HepG2 (cell line): ENCODE measurements around the gene IL1B. TPM values are rescaled to one million over a fixed set of nuclear protein-coding genes. Genes with fewer than 3 reads are reported as not detected.

Experiments used
- ATAC-seq: fragments of 200-7000 bp; cut with Tn5 transposase; 3 replicates; pipeline ENCODE4 v1.9.1; 2020; ENCODE audit warnings: mild to moderate bottlenecking, moderate library complexity
- BruUV-seq: library from RNA; stranded (reverse); fragments of 400-500 nt; replicated peaks from 2 replicates; lab custom pipeline; 2021; lab: Mats Ljungman, UMichigan
- CTCF ChIA-PET: fragments of 300-600 bp; formaldehyde crosslinking; extraction: SDS; loops from one replicate; lab custom pipeline; 2021; ENCODE audit warnings: low total read pairs, inconsistent platforms, low intra/inter-chr PET ratio; lab: Yijun Ruan, JAX
- POLR2A ChIA-PET: fragments of 350-600 bp; sonication (Branson Sonifier 250); formaldehyde crosslinking; loops from one replicate; lab custom pipeline; 2020; ENCODE audit warnings: antibody characterized with exemption, inconsistent platforms; lab: Yijun Ruan, JAX
- DNase-seq: peaks from one replicate; pipeline ENCODE4 v3.0.0-alpha.2; 2015; ENCODE audit warnings: low spot score
- FAIRE-seq: peaks from 3 replicates; lab custom pipeline; 2011; peaks lifted over from hg19 to GRCh38; lab: Jason Lieb, UNC
- H2AFZ ChIP-seq: one replicate; pipeline ENCODE4 v1.6.1; 2011; ENCODE audit warnings: low read length, inconsistent platforms
- H3K27ac ChIP-seq: fragments of 300-600 bp; 3 replicates; pipeline ENCODE4 v1.8.0; 2011; ENCODE audit warnings: mixed run types, mild to moderate bottlenecking, mixed read lengths, low read length, inconsistent platforms; ENCODE audit not compliant: insufficient read depth; ENCODE audit errors: extremely low read length
- H3K27me3 ChIP-seq, 2 experiments: fragments of 200-600 bp in 1 of 2; 2 replicates in 1 of 2; 3 replicates in 1 of 2; pipeline versions ENCODE4 v1.6.0 to v1.8.0; 2011; ENCODE audit warnings: low read length in 2 of 2, mild to moderate bottlenecking in 2 of 2, moderate library complexity in 2 of 2, inconsistent platforms in 1 of 2; ENCODE audit not compliant: insufficient read depth in 2 of 2, control insufficient read depth in 1 of 2
- H3K36me3 ChIP-seq, 2 experiments: fragments of 200-600 bp in 1 of 2; replicated peaks in 1 of 2; 2 replicates in 1 of 2; 3 replicates in 1 of 2; pipeline versions ENCODE4 v1.5.1 to v1.8.0; 2011; ENCODE audit warnings: low read length in 2 of 2, inconsistent platforms in 1 of 2; ENCODE audit not compliant: insufficient read depth in 2 of 2, control insufficient read depth in 1 of 2
- H3K4me1 ChIP-seq: 2 replicates; pipeline ENCODE4 v1.5.1; 2012; ENCODE audit warnings: low read length, inconsistent platforms; ENCODE audit not compliant: insufficient read depth
- H3K4me2 ChIP-seq: 2 replicates; pipeline ENCODE4 v1.6.0; 2011; ENCODE audit warnings: low read depth, low read length, inconsistent platforms
- H3K4me3 ChIP-seq, 3 experiments: fragments of 200-600 bp in 1 of 3; sonication (generic), shearing (Covaris generic) in 1 of 3; replicated peaks in 1 of 3; 2 replicates each; pipeline ENCODE4 v1.5.1; 2011 to 2016; ENCODE audit warnings: low read length in 3 of 3, inconsistent platforms in 2 of 3, low read depth in 2 of 3, mild to moderate bottlenecking in 2 of 3, control low read depth in 1 of 3, mixed read lengths in 1 of 3; ENCODE audit not compliant: insufficient read depth in 1 of 3
- H3K79me2 ChIP-seq: one replicate; pipeline ENCODE4 v1.6.1; 2011; ENCODE audit warnings: low read length, inconsistent platforms; ENCODE audit not compliant: insufficient read depth
- H3K9ac ChIP-seq: 2 replicates; pipeline ENCODE4 v1.6.0; 2011; ENCODE audit warnings: mild to moderate bottlenecking, low read depth, low read length, inconsistent platforms; ENCODE audit not compliant: insufficient read depth
- H3K9me3 ChIP-seq: 2 replicates; pipeline ENCODE4 v1.5.1; 2012; ENCODE audit warnings: mild to moderate bottlenecking, low read length
- H4K20me1 ChIP-seq: 2 replicates; pipeline ENCODE4 v1.6.0; 2011; ENCODE audit warnings: inconsistent platforms, mild to moderate bottlenecking, low read length, moderate library complexity; ENCODE audit not compliant: insufficient read depth
- CCAR2 ChIP-seq: fragments of 200-400 bp; formaldehyde crosslinking; optimal IDR thresholded peaks from 2 replicates; pipeline ENCODE3; 2018; ENCODE audit warnings: low read depth, mild to moderate bottlenecking, low read length, moderate library complexity
- HES4 ChIP-seq: sonication (generic); formaldehyde crosslinking; IDR thresholded peaks from 2 replicates; pipeline ENCODE4 v1.9.0; 2021; ENCODE audit warnings: mild to moderate bottlenecking, missing genetic modification reagents, borderline replicate concordance
- NFE2L2 ChIP-seq: fragments of 150-350 bp; IDR thresholded peaks from 2 replicates; pipeline ENCODE4 v1.6.1; 2014; ENCODE audit warnings: low read length
- NFKB2 ChIP-seq: sonication (generic); formaldehyde crosslinking; IDR thresholded peaks from 2 replicates; pipeline ENCODE4 v1.4.0; 2020; ENCODE audit warnings: missing genetic modification reagents, borderline replicate concordance
- NFKBIZ ChIP-seq: IDR thresholded peaks from 2 replicates; pipeline ENCODE4 v1.6.1; 2018; ENCODE audit warnings: missing genetic modification reagents, missing compliant biosample characterization
- NRL ChIP-seq: sonication (generic); formaldehyde crosslinking; IDR thresholded peaks from 2 replicates; pipeline ENCODE4 v1.5.0; 2020; ENCODE audit warnings: missing genetic modification reagents, mild to moderate bottlenecking, moderate library complexity, borderline replicate concordance
- PAWR ChIP-seq: sonication (generic); formaldehyde crosslinking; IDR thresholded peaks from 2 replicates; pipeline ENCODE4 v1.4.0; 2020; ENCODE audit warnings: missing genetic modification reagents, mild to moderate bottlenecking, borderline replicate concordance
- POLR2G ChIP-seq: fragments of 200-400 bp; formaldehyde crosslinking; IDR thresholded peaks from 2 replicates; pipeline ENCODE4 v1.6.1; 2018; ENCODE audit warnings: mild to moderate bottlenecking, low read depth, low read length, moderate library complexity
- SAP130 ChIP-seq: IDR thresholded peaks from 2 replicates; pipeline ENCODE4 v1.6.1; 2016; ENCODE audit warnings: low read depth
- TCF12 ChIP-seq, 2 experiments: fragments of 450-650 bp in 1 of 2; sonication (generic) in 1 of 2; formaldehyde crosslinking in 1 of 2; IDR thresholded peaks; 2 replicates each; pipeline versions ENCODE4 v1.6.1 to v1.8.0; 2017 to 2022; ENCODE audit warnings: antibody characterized with exemption in 1 of 2, mild to moderate bottlenecking in 1 of 2, missing genetic modification reagents in 1 of 2, moderate library complexity in 1 of 2
- ZNF44 ChIP-seq: sonication (generic); formaldehyde crosslinking; IDR thresholded peaks from 2 replicates; pipeline ENCODE4 v1.5.1; 2020; ENCODE audit warnings: mild to moderate bottlenecking, missing genetic modification reagents
- ZNF557 ChIP-seq: sonication (generic); formaldehyde crosslinking; IDR thresholded peaks from 2 replicates; pipeline ENCODE4 v1.4.0; 2020; ENCODE audit warnings: missing genetic modification reagents
- ZSCAN22 ChIP-seq: sonication (generic); formaldehyde crosslinking; IDR thresholded peaks from 2 replicates; pipeline ENCODE4 v1.4.0; 2020; ENCODE audit warnings: mild to moderate bottlenecking, missing genetic modification reagents
- ZSCAN29 ChIP-seq: sonication (generic); formaldehyde crosslinking; conservative IDR thresholded peaks from 2 replicates; pipeline ENCODE4 v1.4.0; 2020; ENCODE audit warnings: mild to moderate bottlenecking, missing genetic modification reagents
- WGBS: methylation state at CpG from one replicate; pipeline ENCODE4 v1.1.6; 2017; ENCODE audit warnings: low lambda C conversion rate; 5-methylcytosine and 5-hydroxymethylcytosine counted together
- in situ Hi-C: cut with HindIII; loops from 2 replicates; pipeline ENCODE4 v1.10.0; 2017; ENCODE audit warnings: low pct_unique_long_range_greater_than_20kb; ENCODE audit not compliant: extremely low pct_ligation_motif_present
- intact Hi-C: fragments of 100-400 bp; cut with micrococcal nuclease; formaldehyde crosslinking; loops from one replicate; pipeline ENCODE4 v1.10.0; 2022; ENCODE audit not compliant: unreplicated experiment
- polyA plus RNA-seq, 8 experiments: library from polyadenylated mRNA; depleted of rRNA in 3 of 8; stranded (reverse) in 7 of 8; unstranded in 1 of 8; fragments of >200 nt; fragmentation: Illumina TruSeq in 4 of 8; extraction: Trizol in 4 of 8; gene quantifications; 2 replicates each; pipeline versions ENCODE4 v1.2.1 to v1.2.3, GENCODE V29; 2011 to 2016; ENCODE audit warnings: low read depth in 4 of 8, missing spikeins in 1 of 8, mixed read lengths in 1 of 8; ENCODE audit not compliant: insufficient read depth in 1 of 8
- total RNA-seq, 5 experiments: library from RNA; depleted of rRNA; stranded (reverse); fragments of >200 nt; fragmentation: Illumina TruSeq; extraction: Trizol; gene quantifications; 2 replicates each; pipeline ENCODE4 v1.2.3, GENCODE V29; 2016; ENCODE audit warnings: low read depth in 1 of 5
- TF ChIP-seq, protein P1 (sequence below): sonication (generic); formaldehyde crosslinking; IDR thresholded peaks from 2 replicates; pipeline ENCODE4 v1.4.0; 2020; ENCODE audit warnings: missing genetic modification reagents
- TF ChIP-seq, protein P2 (sequence below): sonication (generic); formaldehyde crosslinking; IDR thresholded peaks from 2 replicates; pipeline ENCODE4 v1.4.0; 2020; ENCODE audit warnings: mild to moderate bottlenecking, missing genetic modification reagents
- TF ChIP-seq, protein P3 (sequence below): IDR thresholded peaks from 2 replicates; pipeline ENCODE4 v1.6.1; 2012; ENCODE audit warnings: low read depth, low read length, improper control_type of control experiment
- TF ChIP-seq, protein P4 (sequence below): sonication (generic); formaldehyde crosslinking; IDR thresholded peaks from 2 replicates; pipeline ENCODE4 v1.5.0; 2020; ENCODE audit warnings: mild to moderate bottlenecking, missing genetic modification reagents

IL1B gene
- total and polyA plus RNA-seq, 2 of the 13 experiments (the other 11 are each of a cell fraction or from before 2014, with no cell fraction given): 0.18 TPM; not detected in 1

DNA sequence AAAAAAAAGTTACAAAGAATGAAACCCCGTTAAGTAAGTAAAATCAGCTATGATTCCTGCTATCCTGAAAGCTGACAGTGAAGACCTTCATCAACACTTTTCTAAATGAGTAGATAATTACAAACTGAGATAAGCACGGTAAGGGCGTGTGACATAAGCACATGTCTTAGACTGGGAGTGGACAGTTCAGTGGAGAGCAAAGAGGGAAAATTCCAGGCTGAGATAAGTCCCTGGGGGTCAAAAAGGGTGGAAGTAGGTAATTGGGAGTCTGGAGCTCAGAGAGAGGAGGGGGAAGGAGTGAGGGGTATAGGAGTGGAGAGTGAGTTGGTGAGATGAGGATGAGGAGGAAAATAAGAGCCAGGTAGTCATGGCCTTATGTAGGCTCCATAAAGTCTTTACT lies 47.9 kb downstream of the IL1B start:
- no peaks in the 10 kb centered on the region for H3K27me3 ChIP-seq
- H3K4me3 ChIP-seq: no peak overlapping the region
- WGBS: 93% methylated on average over 3 of the region's 3 CpGs
- H3K9ac ChIP-seq: no peak overlapping the region
- H3K36me3 ChIP-seq: no peaks in the 10 kb centered on the region
- H3K27ac ChIP-seq: no peak overlapping the region
- CTCF ChIA-PET: no interaction called here
- intact Hi-C loops: no loop called here
- in situ Hi-C loops: no loop called here
- H3K9me3 ChIP-seq: no peaks in the 10 kb centered on the region
- no peak for FAIRE-seq
- TF ChIP-seq, protein P1, sequence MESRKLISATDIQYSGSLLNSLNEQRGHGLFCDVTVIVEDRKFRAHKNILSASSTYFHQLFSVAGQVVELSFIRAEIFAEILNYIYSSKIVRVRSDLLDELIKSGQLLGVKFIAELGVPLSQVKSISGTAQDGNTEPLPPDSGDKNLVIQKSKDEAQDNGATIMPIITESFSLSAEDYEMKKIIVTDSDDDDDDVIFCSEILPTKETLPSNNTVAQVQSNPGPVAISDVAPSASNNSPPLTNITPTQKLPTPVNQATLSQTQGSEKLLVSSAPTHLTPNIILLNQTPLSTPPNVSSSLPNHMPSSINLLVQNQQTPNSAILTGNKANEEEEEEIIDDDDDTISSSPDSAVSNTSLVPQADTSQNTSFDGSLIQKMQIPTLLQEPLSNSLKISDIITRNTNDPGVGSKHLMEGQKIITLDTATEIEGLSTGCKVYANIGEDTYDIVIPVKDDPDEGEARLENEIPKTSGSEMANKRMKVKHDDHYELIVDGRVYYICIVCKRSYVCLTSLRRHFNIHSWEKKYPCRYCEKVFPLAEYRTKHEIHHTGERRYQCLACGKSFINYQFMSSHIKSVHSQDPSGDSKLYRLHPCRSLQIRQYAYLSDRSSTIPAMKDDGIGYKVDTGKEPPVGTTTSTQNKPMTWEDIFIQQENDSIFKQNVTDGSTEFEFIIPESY (CRISPR knock-in tag): no peak
- TF ChIP-seq, protein P2, sequence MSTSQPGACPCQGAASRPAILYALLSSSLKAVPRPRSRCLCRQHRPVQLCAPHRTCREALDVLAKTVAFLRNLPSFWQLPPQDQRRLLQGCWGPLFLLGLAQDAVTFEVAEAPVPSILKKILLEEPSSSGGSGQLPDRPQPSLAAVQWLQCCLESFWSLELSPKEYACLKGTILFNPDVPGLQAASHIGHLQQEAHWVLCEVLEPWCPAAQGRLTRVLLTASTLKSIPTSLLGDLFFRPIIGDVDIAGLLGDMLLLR (CRISPR knock-in tag): no peak
- no peak for TF ChIP-seq PAWR (CRISPR knock-in tag)
- TF ChIP-seq CCAR2: no peak
- TF ChIP-seq NFKB2 (CRISPR knock-in tag): no peak
- TF ChIP-seq POLR2G: no peak
- TF ChIP-seq ZSCAN29 (CRISPR knock-in tag): no peak
- TF ChIP-seq NRL (CRISPR knock-in tag): no peak
- TF ChIP-seq ZNF44 (CRISPR knock-in tag): no peak
- TF ChIP-seq HES4: no peak
- TF ChIP-seq, protein P3, sequence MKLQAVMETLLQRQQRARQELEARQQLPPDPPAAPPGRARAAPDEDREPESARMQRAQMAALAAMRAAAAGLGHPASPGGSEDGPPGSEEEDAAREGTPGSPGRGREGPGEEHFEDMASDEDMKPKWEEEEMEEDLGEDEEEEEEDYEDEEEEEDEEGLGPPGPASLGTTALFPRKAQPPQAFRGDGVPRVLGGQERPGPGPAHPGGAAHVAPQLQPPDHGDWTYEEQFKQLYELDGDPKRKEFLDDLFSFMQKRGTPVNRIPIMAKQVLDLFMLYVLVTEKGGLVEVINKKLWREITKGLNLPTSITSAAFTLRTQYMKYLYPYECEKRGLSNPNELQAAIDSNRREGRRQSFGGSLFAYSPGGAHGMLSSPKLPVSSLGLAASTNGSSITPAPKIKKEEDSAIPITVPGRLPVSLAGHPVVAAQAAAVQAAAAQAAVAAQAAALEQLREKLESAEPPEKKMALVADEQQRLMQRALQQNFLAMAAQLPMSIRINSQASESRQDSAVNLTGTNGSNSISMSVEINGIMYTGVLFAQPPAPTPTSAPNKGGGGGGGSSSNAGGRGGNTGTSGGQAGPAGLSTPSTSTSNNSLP: no peak
- no peak for TF ChIP-seq NFE2L2
- TF ChIP-seq ZSCAN22 (CRISPR knock-in tag): no peak
- no peak for TF ChIP-seq SAP130 (CRISPR knock-in tag)
- no peak for TF ChIP-seq ZNF557 (CRISPR knock-in tag)
- no peak for TF ChIP-seq NFKBIZ (CRISPR knock-in tag)
- TF ChIP-seq TCF12 (IDR thresholded peaks at IDR 0.05): no peak
- TF ChIP-seq TCF12 (CRISPR knock-in tag; IDR thresholded peaks at IDR 0.05): no peak
- TF ChIP-seq, protein P4, sequence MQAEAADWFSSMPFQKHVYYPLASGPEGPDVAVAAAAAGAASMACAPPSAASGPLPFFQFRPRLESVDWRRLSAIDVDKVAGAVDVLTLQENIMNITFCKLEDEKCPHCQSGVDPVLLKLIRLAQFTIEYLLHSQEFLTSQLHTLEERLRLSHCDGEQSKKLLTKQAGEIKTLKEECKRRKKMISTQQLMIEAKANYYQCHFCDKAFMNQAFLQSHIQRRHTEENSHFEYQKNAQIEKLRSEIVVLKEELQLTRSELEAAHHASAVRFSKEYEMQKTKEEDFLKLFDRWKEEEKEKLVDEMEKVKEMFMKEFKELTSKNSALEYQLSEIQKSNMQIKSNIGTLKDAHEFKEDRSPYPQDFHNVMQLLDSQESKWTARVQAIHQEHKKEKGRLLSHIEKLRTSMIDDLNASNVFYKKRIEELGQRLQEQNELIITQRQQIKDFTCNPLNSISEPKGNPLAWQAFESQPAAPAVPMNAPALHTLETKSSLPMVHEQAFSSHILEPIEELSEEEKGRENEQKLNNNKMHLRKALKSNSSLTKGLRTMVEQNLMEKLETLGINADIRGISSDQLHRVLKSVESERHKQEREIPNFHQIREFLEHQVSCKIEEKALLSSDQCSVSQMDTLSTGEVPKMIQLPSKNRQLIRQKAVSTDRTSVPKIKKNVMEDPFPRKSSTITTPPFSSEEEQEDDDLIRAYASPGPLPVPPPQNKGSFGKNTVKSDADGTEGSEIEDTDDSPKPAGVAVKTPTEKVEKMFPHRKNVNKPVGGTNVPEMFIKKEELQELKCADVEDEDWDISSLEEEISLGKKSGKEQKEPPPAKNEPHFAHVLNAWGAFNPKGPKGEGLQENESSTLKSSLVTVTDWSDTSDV (CRISPR knock-in tag): no peak
- no peaks in the 10 kb centered on the region for H3K79me2 ChIP-seq
- POLR2A ChIA-PET: no interaction called here
- no TSS peak for BruUV-seq
- no peaks in the 10 kb centered on the region for H4K20me1 ChIP-seq
- no peak overlapping the region for H2AFZ ChIP-seq
- H3K4me2 ChIP-seq: no peak overlapping the region
- no peak for DNase-seq
- H3K4me1 ChIP-seq: peaks cover 31% of the 10 kb centered on the region
- ATAC-seq: no peak
